Adrenal gland (tissue), 5 donors: ENCODE results near the gene PTPN20.

ENCODE experiments used
- CTCF ChIP-seq, 6 experiments: fragments of 450-650 bp in 4 of 6; fragments of 200-600 bp in 2 of 6; sonication (generic) in 1 of 6; IDR thresholded peaks; 1 replicate in 5 of 6; 2 replicates in 1 of 6; pipeline versions ENCODE4 v1.5.1 to v1.8.0; 2016 to 2021; ENCODE audit warnings: antibody characterized with exemption in 6 of 6, mild to moderate bottlenecking in 2 of 6, moderate library complexity in 1 of 6
- POLR2A ChIP-seq, 2 donors: fragments of 450-650 bp; IDR thresholded peaks; one replicate each; pipeline ENCODE4 v1.6.1; 2017; ENCODE audit warnings: antibody characterized with exemption in 2 of 2, mild to moderate bottlenecking in 2 of 2, moderate library complexity in 1 of 2
- donor health status: DM: no; HTN: no; CAD: no.

GRCh38 chr10:47038881-47039561 lies 127.8 kb downstream of the PTPN20 start:
- TF ChIP-seq CTCF (IDR thresholded peaks at IDR 0.05) (no peak), POLR2A (IDR thresholded peaks at IDR 0.05) (no peak)
